GM23248 (cell line): ENCODE data around the gene BSDC1.

ENCODE experiments used
- EZH2 ChIP-seq: fragments of 200-600 bp; sonication (generic); IDR thresholded peaks from 2 replicates; pipeline ENCODE4 v1.6.1; 2018; ENCODE audit warnings: antibody characterized with exemption, mild to moderate bottlenecking; ENCODE audit not compliant: insufficient read depth, poor library complexity, severe bottlenecking
- EZH2phosphoT487 ChIP-seq: fragments of 200-600 bp; sonication (generic); IDR thresholded peaks from 2 replicates; pipeline ENCODE4 v1.6.1; 2018; ENCODE audit warnings: antibody characterized with exemption, moderate library complexity, mild to moderate bottlenecking, low read depth; ENCODE audit not compliant: insufficient read depth

GRCh38 chr1:32331549-32331948 is 62.7 kb downstream of the BSDC1 start:
- no peak for TF ChIP-seq EZH2
- TF ChIP-seq EZH2phosphoT487: no peak
